ENCODE data around the gene RSPO1.

DNA sequence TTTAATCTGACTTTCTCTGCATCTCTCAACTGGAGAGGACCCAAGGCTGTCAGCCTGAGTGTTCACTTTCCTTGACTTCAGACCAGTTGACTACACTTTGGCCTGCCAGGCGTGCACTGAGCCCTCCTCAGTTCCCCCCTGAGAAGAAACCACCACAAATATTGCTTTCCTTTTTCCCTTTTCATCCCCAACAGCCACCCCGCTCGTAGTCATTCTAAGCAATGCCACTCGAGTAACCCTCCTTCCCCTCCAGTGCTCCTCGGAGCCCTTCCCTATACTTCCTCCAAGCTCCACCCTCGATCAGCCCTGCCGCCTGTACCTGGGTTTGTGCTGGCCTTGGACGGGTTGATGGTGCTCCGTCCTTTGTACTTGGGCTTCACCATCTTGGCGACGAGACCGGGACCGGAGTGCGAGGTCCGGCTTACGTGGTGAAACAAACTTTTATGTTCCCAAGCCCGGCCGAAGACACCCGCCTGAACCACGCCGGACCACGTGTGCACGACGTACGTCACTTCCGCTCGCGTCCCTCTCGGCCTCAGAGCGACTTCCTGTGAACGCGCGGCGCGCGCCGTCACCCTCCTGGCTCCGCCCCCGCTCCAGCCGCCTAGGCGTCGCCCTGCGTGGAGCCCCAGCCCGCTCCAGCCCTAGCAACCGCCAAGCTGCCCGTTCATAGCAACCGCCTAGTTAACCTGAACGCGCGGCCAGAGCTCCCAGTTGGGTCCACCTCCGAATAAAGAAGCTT, 39.1 kb downstream of the RSPO1 start, which contains the start of gene GNL2:
- TF ChIP-seq, protein P1, sequence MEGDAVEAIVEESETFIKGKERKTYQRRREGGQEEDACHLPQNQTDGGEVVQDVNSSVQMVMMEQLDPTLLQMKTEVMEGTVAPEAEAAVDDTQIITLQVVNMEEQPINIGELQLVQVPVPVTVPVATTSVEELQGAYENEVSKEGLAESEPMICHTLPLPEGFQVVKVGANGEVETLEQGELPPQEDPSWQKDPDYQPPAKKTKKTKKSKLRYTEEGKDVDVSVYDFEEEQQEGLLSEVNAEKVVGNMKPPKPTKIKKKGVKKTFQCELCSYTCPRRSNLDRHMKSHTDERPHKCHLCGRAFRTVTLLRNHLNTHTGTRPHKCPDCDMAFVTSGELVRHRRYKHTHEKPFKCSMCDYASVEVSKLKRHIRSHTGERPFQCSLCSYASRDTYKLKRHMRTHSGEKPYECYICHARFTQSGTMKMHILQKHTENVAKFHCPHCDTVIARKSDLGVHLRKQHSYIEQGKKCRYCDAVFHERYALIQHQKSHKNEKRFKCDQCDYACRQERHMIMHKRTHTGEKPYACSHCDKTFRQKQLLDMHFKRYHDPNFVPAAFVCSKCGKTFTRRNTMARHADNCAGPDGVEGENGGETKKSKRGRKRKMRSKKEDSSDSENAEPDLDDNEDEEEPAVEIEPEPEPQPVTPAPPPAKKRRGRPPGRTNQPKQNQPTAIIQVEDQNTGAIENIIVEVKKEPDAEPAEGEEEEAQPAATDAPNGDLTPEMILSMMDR (IDR thresholded peaks at IDR 0.05; ENCODE audit: insufficient read depth, low read depth, low read length), result no peak
- no peak for TF ChIP-seq EZH2 (IDR thresholded peaks at IDR 0.05; ENCODE audit: insufficient read depth, low read length)

Data from astrocyte (in vitro differentiated cells and primary cell).